Measurements from ENCODE around the gene HES5.

GRCh38 chr1:2492091-2492490 is 38.0 kb downstream of the HES5 start:
- no peak for TF ChIP-seq POLR2A (IDR thresholded peaks at IDR 0.05)
- TF ChIP-seq, protein P1, sequence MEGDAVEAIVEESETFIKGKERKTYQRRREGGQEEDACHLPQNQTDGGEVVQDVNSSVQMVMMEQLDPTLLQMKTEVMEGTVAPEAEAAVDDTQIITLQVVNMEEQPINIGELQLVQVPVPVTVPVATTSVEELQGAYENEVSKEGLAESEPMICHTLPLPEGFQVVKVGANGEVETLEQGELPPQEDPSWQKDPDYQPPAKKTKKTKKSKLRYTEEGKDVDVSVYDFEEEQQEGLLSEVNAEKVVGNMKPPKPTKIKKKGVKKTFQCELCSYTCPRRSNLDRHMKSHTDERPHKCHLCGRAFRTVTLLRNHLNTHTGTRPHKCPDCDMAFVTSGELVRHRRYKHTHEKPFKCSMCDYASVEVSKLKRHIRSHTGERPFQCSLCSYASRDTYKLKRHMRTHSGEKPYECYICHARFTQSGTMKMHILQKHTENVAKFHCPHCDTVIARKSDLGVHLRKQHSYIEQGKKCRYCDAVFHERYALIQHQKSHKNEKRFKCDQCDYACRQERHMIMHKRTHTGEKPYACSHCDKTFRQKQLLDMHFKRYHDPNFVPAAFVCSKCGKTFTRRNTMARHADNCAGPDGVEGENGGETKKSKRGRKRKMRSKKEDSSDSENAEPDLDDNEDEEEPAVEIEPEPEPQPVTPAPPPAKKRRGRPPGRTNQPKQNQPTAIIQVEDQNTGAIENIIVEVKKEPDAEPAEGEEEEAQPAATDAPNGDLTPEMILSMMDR (IDR thresholded peaks at IDR 0.05): no peak
- TF ChIP-seq POLR2AphosphoS5 (IDR thresholded peaks at IDR 0.05): no peak

Measured in prostate gland (tissue), 2 donors.